Measurements from ENCODE around the gene APBB2.
"Not testable (repeated sequence)": the region's sequence is repeated elsewhere in the genome, so short reads cannot be mapped to it uniquely, and the experiment has no call there.

Gene APBB2

DNA sequence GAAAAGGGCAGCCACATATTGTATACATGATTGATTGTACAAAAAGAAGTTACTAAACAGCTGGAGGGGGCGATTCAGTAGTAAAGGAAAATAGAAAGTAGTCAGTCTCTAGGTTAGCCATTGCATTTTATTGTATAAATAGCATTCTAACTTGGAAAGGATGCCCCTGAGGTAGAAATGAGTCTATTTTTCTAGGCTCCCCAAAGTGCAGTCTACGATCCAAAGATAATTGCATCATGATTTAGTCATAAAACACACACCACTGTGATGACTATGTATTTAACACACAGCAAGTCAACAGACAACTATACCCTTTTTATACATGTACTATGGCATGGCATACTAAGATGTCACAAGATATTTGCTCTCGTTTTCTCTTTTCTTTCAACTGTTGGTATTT lies 204.9 kb downstream of the APBB2 start:
- no peak for DNase-seq (ENCODE audit: low read depth, low spot score)
- ChIA-PET CTCF (interaction anchor here (1.0 kb wide), 1 partner anchor 205 kb away, joined by 3 read pairs; the partner anchor contains the start of gene APBB2), POLR2A (no interaction called here)
- TF ChIP-seq, protein P1, sequence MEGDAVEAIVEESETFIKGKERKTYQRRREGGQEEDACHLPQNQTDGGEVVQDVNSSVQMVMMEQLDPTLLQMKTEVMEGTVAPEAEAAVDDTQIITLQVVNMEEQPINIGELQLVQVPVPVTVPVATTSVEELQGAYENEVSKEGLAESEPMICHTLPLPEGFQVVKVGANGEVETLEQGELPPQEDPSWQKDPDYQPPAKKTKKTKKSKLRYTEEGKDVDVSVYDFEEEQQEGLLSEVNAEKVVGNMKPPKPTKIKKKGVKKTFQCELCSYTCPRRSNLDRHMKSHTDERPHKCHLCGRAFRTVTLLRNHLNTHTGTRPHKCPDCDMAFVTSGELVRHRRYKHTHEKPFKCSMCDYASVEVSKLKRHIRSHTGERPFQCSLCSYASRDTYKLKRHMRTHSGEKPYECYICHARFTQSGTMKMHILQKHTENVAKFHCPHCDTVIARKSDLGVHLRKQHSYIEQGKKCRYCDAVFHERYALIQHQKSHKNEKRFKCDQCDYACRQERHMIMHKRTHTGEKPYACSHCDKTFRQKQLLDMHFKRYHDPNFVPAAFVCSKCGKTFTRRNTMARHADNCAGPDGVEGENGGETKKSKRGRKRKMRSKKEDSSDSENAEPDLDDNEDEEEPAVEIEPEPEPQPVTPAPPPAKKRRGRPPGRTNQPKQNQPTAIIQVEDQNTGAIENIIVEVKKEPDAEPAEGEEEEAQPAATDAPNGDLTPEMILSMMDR (IDR thresholded peaks at IDR 0.05; ENCODE audit: insufficient read depth, low read length, missing control alignments) = no peak
- no peak overlapping the region for H3K4me3 ChIP-seq (ENCODE audit: low read depth, low read length)

DNA sequence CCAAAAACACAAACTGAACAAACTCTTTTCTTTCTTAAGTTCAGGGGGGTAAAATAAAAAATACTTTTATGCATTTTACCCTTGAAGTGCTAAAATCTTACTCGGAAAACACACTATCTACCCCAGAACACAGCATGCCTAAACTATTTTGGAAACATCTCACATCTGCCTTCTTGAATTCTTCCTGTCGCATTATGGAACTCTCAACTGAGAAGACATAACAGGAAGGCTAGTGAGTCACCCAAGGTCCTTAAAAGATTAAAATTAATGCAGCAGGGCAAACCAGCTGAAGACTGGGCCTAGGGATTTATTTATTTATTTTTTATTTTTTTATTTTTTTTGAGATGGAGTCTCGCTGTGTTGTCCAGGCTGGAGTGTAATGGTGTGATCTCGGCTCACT lies 208.2 kb downstream of the APBB2 start:
- CTCF ChIA-PET = interaction anchor here (1.2 kb wide), 1 partner anchor 81 kb away, joined by 5 read pairs; no protein-coding TSS in a partner anchor
- no peak overlapping the region for H3K4me3 ChIP-seq (ENCODE audit: low read depth, low read length)
- DNase-seq (ENCODE audit: low read depth, low spot score) = no peak
- POLR2A ChIA-PET = no interaction called here
- TF ChIP-seq, protein P1 (IDR thresholded peaks at IDR 0.05; ENCODE audit: insufficient read depth, low read length, missing control alignments) = no peak

DNA sequence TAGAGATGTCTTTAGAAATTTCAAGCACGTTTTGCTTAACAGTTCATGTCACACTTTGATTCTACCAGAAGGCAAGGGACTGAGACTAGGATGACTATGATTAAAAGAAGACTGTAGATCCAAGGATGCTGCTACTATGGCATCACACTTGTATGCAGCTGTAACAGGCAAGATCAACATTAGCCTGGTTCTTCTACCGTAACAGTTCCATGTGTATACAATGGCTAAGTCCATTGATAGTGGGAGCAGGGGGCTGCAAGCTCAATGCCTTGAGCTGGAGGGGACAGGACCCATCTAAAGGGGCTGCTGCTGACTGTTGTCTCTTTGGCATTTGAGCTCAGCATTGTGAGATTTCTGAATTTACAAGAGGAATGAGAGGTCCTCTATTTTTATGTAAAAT lies 212.0 kb downstream of the APBB2 start:
- H3K4me3 ChIP-seq (ENCODE audit: low read depth, low read length) = no peak overlapping the region
- TF ChIP-seq, protein P1 (IDR thresholded peaks at IDR 0.05; ENCODE audit: insufficient read depth, low read length, missing control alignments) = no peak
- no peak for DNase-seq (ENCODE audit: low read depth, low spot score)
- CTCF ChIA-PET = interaction anchor here (1.3 to 2.3 kb wide), 3 partner anchors 11 to 26 kb away, joined by 4 to 8 read pairs (median 4); no protein-coding TSS in a partner anchor
- POLR2A ChIA-PET = no interaction called here

DNA sequence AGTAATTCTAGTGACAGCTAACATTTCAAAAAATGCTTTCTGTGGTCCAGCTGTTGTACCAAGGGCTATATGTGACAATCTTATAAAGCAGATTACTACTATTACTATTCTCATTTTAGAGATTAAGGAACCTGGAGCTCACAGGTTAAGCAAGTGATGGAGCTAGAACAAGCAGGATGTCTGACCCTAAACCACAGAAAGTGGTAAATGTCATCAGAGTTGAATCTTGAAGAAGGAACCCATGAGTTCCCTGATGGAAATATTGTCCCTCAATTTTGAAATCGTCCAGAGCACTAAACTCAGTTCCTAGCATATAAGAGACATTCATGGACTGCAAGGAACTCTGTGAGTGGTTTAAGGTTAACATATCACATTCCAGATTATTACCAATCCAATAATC lies 214.0 kb downstream of the APBB2 start:
- no peak for DNase-seq (ENCODE audit: low read depth, low spot score)

DNA sequence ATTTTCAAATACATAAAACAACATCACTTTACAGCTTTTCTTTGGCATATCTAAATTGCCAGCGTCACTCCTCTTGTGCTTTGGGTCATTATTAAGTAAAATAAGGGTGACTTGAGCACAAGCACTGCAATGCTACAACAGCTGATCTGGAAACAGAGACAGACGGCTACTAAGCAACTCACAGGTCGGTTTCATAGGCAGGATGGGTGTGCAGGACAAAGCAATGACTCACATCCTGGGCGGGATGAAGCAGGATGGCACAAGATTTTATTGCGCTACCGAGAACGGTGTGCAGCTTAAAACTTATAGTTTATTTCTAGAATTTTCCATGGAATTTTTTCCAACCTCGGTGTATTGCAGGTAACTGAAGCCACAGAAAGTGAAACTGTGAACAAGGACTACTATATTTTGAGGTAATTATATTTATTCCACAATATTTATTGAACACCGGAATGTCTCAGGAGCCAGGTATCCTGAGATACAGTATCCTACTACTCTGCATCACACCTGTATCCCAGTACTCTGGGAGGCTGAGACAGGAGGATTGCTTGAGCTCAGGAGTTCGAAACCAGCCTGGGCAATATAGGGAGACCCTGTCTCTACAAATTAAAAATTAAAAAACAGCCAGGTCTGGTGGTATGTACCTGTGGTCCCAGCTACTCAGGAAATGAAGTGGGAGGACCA lies 215.5 kb downstream of the APBB2 start:
- CTCF ChIA-PET = interaction anchor here (0.9 to 1.5 kb wide), 5 partner anchors 13 to 206 kb away, joined by 3 to 4 read pairs (median 3); no protein-coding TSS in a partner anchor
- TF ChIP-seq, protein P1 (IDR thresholded peaks at IDR 0.05; ENCODE audit: insufficient read depth, low read length, missing control alignments) = no peak
- POLR2A ChIA-PET = no interaction called here
- no peak for DNase-seq (ENCODE audit: low read depth, low spot score)
- no peak overlapping the region for H3K4me3 ChIP-seq (ENCODE audit: low read depth, low read length)

More for the DNA sequence above, 214.0 kb downstream of the APBB2 start:
- ChIA-PET POLR2A (no interaction called here), CTCF (interaction anchor here (1.5 kb wide), 1 partner anchor 15 kb away, joined by 4 read pairs; no protein-coding TSS in a partner anchor)
- no peak overlapping the region for H3K4me3 ChIP-seq (ENCODE audit: low read depth, low read length)
- TF ChIP-seq, protein P1 (IDR thresholded peaks at IDR 0.05; ENCODE audit: insufficient read depth, low read length, missing control alignments) = no peak

DNA sequence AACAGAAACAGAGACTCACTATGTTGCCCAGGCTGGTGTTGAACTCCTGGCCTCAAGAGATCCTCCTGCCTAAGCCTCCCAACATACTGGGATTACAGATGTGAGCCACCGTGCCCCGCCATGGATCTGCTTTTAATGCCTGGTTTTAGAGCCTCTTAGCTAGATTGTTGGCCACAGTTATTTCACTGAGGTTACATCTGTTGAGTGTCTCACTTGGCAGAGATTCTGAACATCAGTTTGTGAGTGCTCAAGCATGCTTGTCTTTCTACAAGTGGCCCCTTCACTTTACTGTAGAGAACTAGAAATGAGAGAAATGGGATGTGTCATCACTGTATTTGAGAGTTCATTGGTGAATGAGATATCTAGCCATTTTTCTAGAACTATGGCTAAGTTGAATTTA lies 218.5 kb downstream of the APBB2 start:
- ChIA-PET POLR2A (no interaction called here), CTCF (interaction anchor here (1.1 to 1.6 kb wide), 2 partner anchors 20 to 24 kb away, joined by 3 to 6 read pairs; no protein-coding TSS in a partner anchor)
- DNase-seq (ENCODE audit: low read depth, low spot score) = no peak
- no peak overlapping the region for H3K4me3 ChIP-seq (ENCODE audit: low read depth, low read length)
- TF ChIP-seq, protein P1 (IDR thresholded peaks at IDR 0.05; ENCODE audit: insufficient read depth, low read length, missing control alignments) = no peak

DNA sequence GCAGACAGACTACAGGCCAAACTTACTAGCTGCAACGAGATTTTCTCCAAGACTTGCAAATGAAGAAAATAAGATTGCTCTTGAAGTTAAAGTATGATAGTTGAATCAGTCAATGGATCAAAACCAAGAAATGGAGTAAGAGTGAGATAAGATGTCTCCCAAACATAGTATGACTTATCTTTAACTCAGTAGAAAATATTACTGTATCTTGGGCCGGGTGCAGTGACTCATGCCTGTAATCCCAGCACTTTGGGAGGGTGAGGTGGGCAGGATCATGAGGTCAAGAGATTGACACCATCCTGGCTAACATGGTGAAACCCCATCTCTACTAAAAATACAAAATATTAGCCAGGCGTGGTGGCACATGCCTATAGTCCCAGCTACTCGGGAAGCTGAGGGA lies 220.0 kb downstream of the APBB2 start:
- ChIA-PET CTCF (interaction anchor here (2.5 kb wide), 1 partner anchor 18 kb away, joined by 10 read pairs; no protein-coding TSS in a partner anchor), POLR2A (interaction anchor here (0.6 to 0.9 kb wide), 2 partner anchors 14 to 220 kb away, joined by 3 read pairs; partner anchors contain the start of gene APBB2)
- DNase-seq (ENCODE audit: low read depth, low spot score) = not testable (repeated sequence)

DNA sequence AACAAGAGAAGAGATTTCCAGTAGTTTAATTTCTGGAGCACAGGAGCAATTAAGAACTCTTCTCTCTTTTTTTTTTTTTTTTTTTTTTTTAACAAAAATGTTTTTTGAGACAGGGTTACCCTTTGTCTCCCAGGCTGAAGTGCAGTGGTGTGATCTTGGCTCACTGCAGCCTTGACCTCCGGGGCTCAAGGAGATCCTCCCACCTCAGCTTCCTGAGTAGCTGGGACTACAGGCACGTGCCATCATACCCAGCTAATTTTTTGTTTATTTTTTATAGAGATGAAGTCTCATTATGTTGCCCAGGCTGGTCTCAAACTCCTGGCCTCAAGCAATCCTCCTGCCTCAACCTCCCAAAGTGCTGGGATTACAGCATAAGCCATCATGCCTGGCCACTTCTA lies 221.0 kb downstream of the APBB2 start:
- POLR2A ChIA-PET; H3K4me3 ChIP-seq (ENCODE audit: low read depth, low read length); DNase-seq (ENCODE audit: low read depth, low spot score): not testable (repeated sequence)
- CTCF ChIA-PET = interaction anchor here (2.5 kb wide), 1 partner anchor 17 kb away, joined by 10 read pairs; no protein-coding TSS in a partner anchor

More for the DNA sequence above, 220.0 kb downstream of the APBB2 start:
- not testable (repeated sequence) for H3K4me3 ChIP-seq (ENCODE audit: low read depth, low read length)
